ENCODE measurements around the gene TDRD1. TPM values are rescaled to one million over a fixed set of nuclear protein-coding genes. Genes with fewer than 3 reads are reported as not detected.

TDRD1 gene
- total RNA-seq, 1 experiment from 2014 or later: not detected

DNA sequence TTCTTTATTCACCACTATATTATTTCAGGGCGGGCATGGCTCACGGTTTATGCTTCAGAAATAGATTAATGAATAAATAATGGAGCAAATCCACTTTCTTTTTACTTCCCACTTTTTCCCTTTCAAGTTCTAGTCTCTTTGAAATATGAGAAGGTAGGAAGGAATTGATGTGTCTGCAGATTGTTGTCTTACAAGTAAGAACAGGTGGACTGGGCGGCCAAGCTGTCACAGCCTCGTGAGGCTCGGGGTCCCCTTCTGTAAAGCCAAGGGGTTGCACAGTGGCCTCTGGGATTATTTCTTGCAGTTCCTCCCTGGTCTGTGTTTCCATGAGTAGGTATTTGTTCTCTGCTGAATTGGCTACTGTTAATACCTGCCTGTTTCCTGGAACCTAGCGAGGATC, 71.1 kb downstream of the TDRD1 start:
- Mint-ChIP-seq H3K27me3 (ENCODE audit: unreplicated experiment) (no peaks in the 10 kb centered on the region), H3K9me3 (ENCODE audit: low read depth, unreplicated experiment) (no peaks in the 10 kb centered on the region), H3K4me1 (ENCODE audit: low read depth, unreplicated experiment) (peaks cover 8% of the 10 kb centered on the region), H3K36me3 (ENCODE audit: insufficient read depth, unreplicated experiment) (peaks cover 18% of the 10 kb centered on the region), H3K4me3 (ENCODE audit: low read depth, unreplicated experiment) (no peak overlapping the region), H3K27ac (ENCODE audit: unreplicated experiment) (no peak overlapping the region)
- intact Hi-C loops (cut with micrococcal nuclease; ENCODE audit: unreplicated experiment): no loop called here
- no peak for DNase-seq
- TF ChIP-seq, protein P1, sequence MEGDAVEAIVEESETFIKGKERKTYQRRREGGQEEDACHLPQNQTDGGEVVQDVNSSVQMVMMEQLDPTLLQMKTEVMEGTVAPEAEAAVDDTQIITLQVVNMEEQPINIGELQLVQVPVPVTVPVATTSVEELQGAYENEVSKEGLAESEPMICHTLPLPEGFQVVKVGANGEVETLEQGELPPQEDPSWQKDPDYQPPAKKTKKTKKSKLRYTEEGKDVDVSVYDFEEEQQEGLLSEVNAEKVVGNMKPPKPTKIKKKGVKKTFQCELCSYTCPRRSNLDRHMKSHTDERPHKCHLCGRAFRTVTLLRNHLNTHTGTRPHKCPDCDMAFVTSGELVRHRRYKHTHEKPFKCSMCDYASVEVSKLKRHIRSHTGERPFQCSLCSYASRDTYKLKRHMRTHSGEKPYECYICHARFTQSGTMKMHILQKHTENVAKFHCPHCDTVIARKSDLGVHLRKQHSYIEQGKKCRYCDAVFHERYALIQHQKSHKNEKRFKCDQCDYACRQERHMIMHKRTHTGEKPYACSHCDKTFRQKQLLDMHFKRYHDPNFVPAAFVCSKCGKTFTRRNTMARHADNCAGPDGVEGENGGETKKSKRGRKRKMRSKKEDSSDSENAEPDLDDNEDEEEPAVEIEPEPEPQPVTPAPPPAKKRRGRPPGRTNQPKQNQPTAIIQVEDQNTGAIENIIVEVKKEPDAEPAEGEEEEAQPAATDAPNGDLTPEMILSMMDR (IDR thresholded peaks at IDR 0.05; ENCODE audit: unreplicated experiment): no peak
- no TSS peak for BruUV-seq (replicated peaks)
- CTCF ChIA-PET: no interaction called here

DNA sequence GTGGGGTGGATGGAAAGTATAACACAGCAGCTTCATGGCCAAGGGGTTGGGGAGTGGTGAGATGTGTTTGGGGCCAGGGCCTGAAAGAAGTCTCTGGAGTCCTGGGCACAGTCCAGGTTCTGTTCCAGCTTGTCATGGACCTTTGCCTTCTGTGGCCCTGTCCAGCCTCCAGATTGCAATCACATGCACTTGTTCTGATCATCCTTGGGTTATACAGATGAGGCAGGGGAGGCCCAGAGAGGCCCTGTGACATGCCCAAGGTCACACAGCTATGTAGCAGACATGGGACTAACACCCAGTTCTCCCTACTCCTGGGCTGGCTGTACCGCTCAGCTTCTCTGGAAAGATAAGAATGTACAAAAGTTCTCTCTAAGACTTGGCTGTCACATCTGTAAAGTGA, 71.6 kb downstream of the TDRD1 start:
- H3K4me3 Mint-ChIP-seq (ENCODE audit: low read depth, unreplicated experiment): no peak overlapping the region
- no TSS peak for BruUV-seq (replicated peaks)
- intact Hi-C loops (cut with micrococcal nuclease; ENCODE audit: unreplicated experiment): no loop called here

DNA sequence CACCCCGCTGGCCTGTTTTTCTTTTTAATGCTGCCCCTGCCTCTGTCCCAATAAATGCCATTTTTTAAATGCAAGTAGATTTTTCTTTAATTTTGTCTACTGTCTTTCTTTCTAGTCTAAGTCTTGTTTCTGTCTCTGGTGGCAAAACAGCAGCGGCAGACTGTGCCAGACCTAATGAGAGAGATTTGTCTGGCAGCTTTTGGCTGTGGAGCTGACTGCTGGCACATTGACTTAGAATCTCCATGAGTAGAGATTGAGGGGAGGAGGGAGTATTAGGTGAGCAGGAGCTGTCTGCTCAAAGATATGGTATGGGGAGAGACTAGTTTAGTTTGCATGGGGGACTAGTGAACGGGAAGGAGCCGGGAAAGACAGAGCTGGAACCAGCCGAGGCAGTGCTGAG, 72.9 kb downstream of the TDRD1 start:
- Mint-ChIP-seq H3K36me3 (ENCODE audit: insufficient read depth, unreplicated experiment) (peaks cover 13% of the 10 kb centered on the region), H3K27me3 (ENCODE audit: unreplicated experiment) (no peaks in the 10 kb centered on the region), H3K4me1 (ENCODE audit: low read depth, unreplicated experiment) (no peaks in the 10 kb centered on the region), H3K9me3 (ENCODE audit: low read depth, unreplicated experiment) (no peaks in the 10 kb centered on the region), H3K27ac (ENCODE audit: unreplicated experiment) (peak overlapping the region; percentile 60), H3K4me3 (ENCODE audit: low read depth, unreplicated experiment) (no peak overlapping the region)
- BruUV-seq (replicated peaks): no TSS peak
- intact Hi-C loops (cut with micrococcal nuclease; ENCODE audit: unreplicated experiment): no loop called here
- CTCF ChIA-PET: no interaction called here
- TF ChIP-seq, protein P1 (IDR thresholded peaks at IDR 0.05; ENCODE audit: unreplicated experiment): no peak
- no peak for DNase-seq

More for the DNA sequence above, 71.6 kb downstream of the TDRD1 start:
- H3K27me3 Mint-ChIP-seq (ENCODE audit: unreplicated experiment): no peaks in the 10 kb centered on the region
- no peak for DNase-seq
- H3K9me3 Mint-ChIP-seq (ENCODE audit: low read depth, unreplicated experiment): no peaks in the 10 kb centered on the region
- CTCF ChIA-PET: no interaction called here
- TF ChIP-seq, protein P1 (IDR thresholded peaks at IDR 0.05; ENCODE audit: unreplicated experiment): no peak
- peaks cover 3% of the 10 kb centered on the region for H3K4me1 Mint-ChIP-seq (ENCODE audit: low read depth, unreplicated experiment)
- peaks cover 18% of the 10 kb centered on the region for H3K36me3 Mint-ChIP-seq (ENCODE audit: insufficient read depth, unreplicated experiment)
- no peak overlapping the region for H3K27ac Mint-ChIP-seq (ENCODE audit: unreplicated experiment)

DNA sequence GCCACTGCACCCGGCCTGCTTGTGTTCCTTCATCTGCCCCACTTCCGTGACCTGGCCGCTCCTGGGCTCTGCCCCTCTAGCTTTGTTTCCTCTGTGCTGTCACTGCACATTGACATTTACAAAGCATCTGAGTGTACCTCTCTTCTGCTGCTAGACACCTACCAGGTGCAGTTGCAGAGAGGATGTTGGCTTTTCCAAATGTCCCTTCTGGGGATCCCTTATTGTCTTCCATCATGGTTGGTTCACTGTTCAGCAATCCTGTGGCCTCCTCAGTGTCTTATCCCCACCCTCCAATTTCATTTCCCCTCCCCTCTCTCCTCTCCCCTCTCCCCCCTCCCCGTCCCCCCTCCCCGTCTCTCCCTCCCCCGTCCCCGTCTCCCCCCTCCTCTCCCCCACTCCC, 73.7 kb downstream of the TDRD1 start:
- H3K4me3 Mint-ChIP-seq (ENCODE audit: low read depth, unreplicated experiment): no peak overlapping the region
- TF ChIP-seq, protein P1 (IDR thresholded peaks at IDR 0.05; ENCODE audit: unreplicated experiment): no peak
- peaks cover 13% of the 10 kb centered on the region for H3K36me3 Mint-ChIP-seq (ENCODE audit: insufficient read depth, unreplicated experiment)
- no peak overlapping the region for H3K27ac Mint-ChIP-seq (ENCODE audit: unreplicated experiment)
- no peaks in the 10 kb centered on the region for H3K4me1 Mint-ChIP-seq (ENCODE audit: low read depth, unreplicated experiment)
- intact Hi-C loops (cut with micrococcal nuclease; ENCODE audit: unreplicated experiment): no loop called here
- BruUV-seq (replicated peaks): no TSS peak
- H3K9me3 Mint-ChIP-seq (ENCODE audit: low read depth, unreplicated experiment): no peaks in the 10 kb centered on the region
- H3K27me3 Mint-ChIP-seq (ENCODE audit: unreplicated experiment): no peaks in the 10 kb centered on the region
- no peak for DNase-seq
- CTCF ChIA-PET: no interaction called here

Data from Calu3 (cell line).